HepG2 (cell line): ENCODE results near the gene ACOT13. TPM values are rescaled to one million over a fixed set of nuclear protein-coding genes. Genes with fewer than 3 reads are reported as not detected.

Source experiments
- ATF6 ChIP-seq: sonication (generic); formaldehyde crosslinking; conservative IDR thresholded peaks from 2 replicates; pipeline ENCODE4 v1.4.0; 2020; ENCODE audit warnings: missing genetic modification reagents
- BRD4 ChIP-seq: sonication (generic); formaldehyde crosslinking; IDR thresholded peaks from 2 replicates; pipeline ENCODE4 v1.4.0; 2020; ENCODE audit warnings: missing genetic modification reagents
- HNRNPK ChIP-seq: fragments of 200-400 bp; formaldehyde crosslinking; IDR thresholded peaks from 2 replicates; pipeline ENCODE4 v1.6.1; 2018; ENCODE audit warnings: low read length, low read depth, moderate library complexity, mild to moderate bottlenecking; ENCODE audit not compliant: poor library complexity, severe bottlenecking
- IRF2 ChIP-seq: IDR thresholded peaks from 2 replicates; pipeline ENCODE4 v1.6.1; 2018; ENCODE audit warnings: missing genetic modification reagents, missing compliant biosample characterization
- MAFG ChIP-seq: sonication (generic); formaldehyde crosslinking; IDR thresholded peaks from 2 replicates; pipeline ENCODE4 v1.5.1; 2020; ENCODE audit warnings: mild to moderate bottlenecking, missing genetic modification reagents
- NFE2 ChIP-seq: sonication (generic); formaldehyde crosslinking; IDR thresholded peaks from 2 replicates; pipeline ENCODE4 v1.4.0; 2020; ENCODE audit warnings: missing genetic modification reagents
- NFRKB ChIP-seq: fragments of 450-650 bp; IDR thresholded peaks from 2 replicates; pipeline ENCODE4 v1.6.1; 2017
- NR2C2 ChIP-seq: sonication (generic); formaldehyde crosslinking; IDR thresholded peaks from 2 replicates; pipeline ENCODE4 v1.4.0; 2020; ENCODE audit warnings: missing genetic modification reagents, mild to moderate bottlenecking, moderate library complexity, borderline replicate concordance
- PRPF4 ChIP-seq: fragments of 200-400 bp; formaldehyde crosslinking; IDR thresholded peaks from 2 replicates; pipeline ENCODE4 v1.6.1; 2016; ENCODE audit warnings: low read length, low read depth; ENCODE audit not compliant: poor library complexity, severe bottlenecking
- RNF2 ChIP-seq: fragments of 450-650 bp; conservative IDR thresholded peaks from 2 replicates; pipeline ENCODE4 v1.6.1; 2016; ENCODE audit warnings: low read depth
- TEAD3 ChIP-seq: optimal IDR thresholded peaks from 2 replicates; pipeline ENCODE3; 2016; ENCODE audit warnings: borderline replicate concordance
- TRIM24 ChIP-seq: sonication (generic); formaldehyde crosslinking; IDR thresholded peaks from 2 replicates; pipeline ENCODE4 v1.8.0; 2022; ENCODE audit warnings: mild to moderate bottlenecking, missing genetic modification reagents
- ZBTB42 ChIP-seq: sonication (generic); formaldehyde crosslinking; IDR thresholded peaks from 2 replicates; pipeline ENCODE4 v1.5.0; 2020; ENCODE audit warnings: mild to moderate bottlenecking, missing genetic modification reagents
- ZFX ChIP-seq: sonication (generic); formaldehyde crosslinking; IDR thresholded peaks from 2 replicates; pipeline ENCODE4 v1.4.0; 2020; ENCODE audit warnings: mild to moderate bottlenecking, low read depth, missing genetic modification reagents, moderate library complexity
- ZNF124 ChIP-seq: sonication (generic); formaldehyde crosslinking; IDR thresholded peaks from 2 replicates; pipeline ENCODE4 v1.4.0; 2020; ENCODE audit warnings: missing genetic modification reagents
- ZNF280D ChIP-seq: sonication (generic); formaldehyde crosslinking; IDR thresholded peaks from 2 replicates; pipeline ENCODE4 v1.5.1; 2020; ENCODE audit warnings: mild to moderate bottlenecking, missing genetic modification reagents
- ZNF33A ChIP-seq: sonication (generic); formaldehyde crosslinking; IDR thresholded peaks from 2 replicates; pipeline ENCODE4 v1.5.1; 2020; ENCODE audit warnings: missing genetic modification reagents, mild to moderate bottlenecking, moderate library complexity, borderline replicate concordance
- ZNF564 ChIP-seq: sonication (generic); formaldehyde crosslinking; IDR thresholded peaks from 2 replicates; pipeline ENCODE4 v1.8.1; 2023; ENCODE audit warnings: mild to moderate bottlenecking, missing genetic modification reagents
- ZNF577 ChIP-seq: sonication (generic); formaldehyde crosslinking; IDR thresholded peaks from 2 replicates; pipeline ENCODE4 v1.4.0; 2020; ENCODE audit warnings: mild to moderate bottlenecking, low read depth, missing genetic modification reagents, borderline replicate concordance
- ZNF816 ChIP-seq: sonication (generic); formaldehyde crosslinking; IDR thresholded peaks from 2 replicates; pipeline ENCODE4 v1.8.0; 2022; ENCODE audit warnings: missing genetic modification reagents, mild to moderate bottlenecking, borderline replicate concordance
- ZSCAN29 ChIP-seq: sonication (generic); formaldehyde crosslinking; conservative IDR thresholded peaks from 2 replicates; pipeline ENCODE4 v1.4.0; 2020; ENCODE audit warnings: mild to moderate bottlenecking, missing genetic modification reagents
- polyA plus RNA-seq, 8 experiments: library from polyadenylated mRNA; depleted of rRNA in 3 of 8; stranded (reverse) in 7 of 8; unstranded in 1 of 8; fragments of >200 nt; fragmentation: Illumina TruSeq in 4 of 8; extraction: Trizol in 4 of 8; gene quantifications; 2 replicates each; pipeline versions ENCODE4 v1.2.1 to v1.2.3, GENCODE V29; 2011 to 2016; ENCODE audit warnings: low read depth in 4 of 8, missing spikeins in 1 of 8, mixed read lengths in 1 of 8; ENCODE audit not compliant: insufficient read depth in 1 of 8
- total RNA-seq, 5 experiments: library from RNA; depleted of rRNA; stranded (reverse); fragments of >200 nt; fragmentation: Illumina TruSeq; extraction: Trizol; gene quantifications; 2 replicates each; pipeline ENCODE4 v1.2.3, GENCODE V29; 2016; ENCODE audit warnings: low read depth in 1 of 5
- TF ChIP-seq, protein P1 (sequence below): sonication (generic); formaldehyde crosslinking; IDR thresholded peaks from 2 replicates; pipeline ENCODE4 v1.5.0; 2020; ENCODE audit warnings: mild to moderate bottlenecking, missing genetic modification reagents

Gene ACOT13
- total and polyA plus RNA-seq, 2 of the 13 experiments (the other 11 are each of a cell fraction or from before 2014, with no cell fraction given): 31.5 to 45.1 TPM

DNA sequence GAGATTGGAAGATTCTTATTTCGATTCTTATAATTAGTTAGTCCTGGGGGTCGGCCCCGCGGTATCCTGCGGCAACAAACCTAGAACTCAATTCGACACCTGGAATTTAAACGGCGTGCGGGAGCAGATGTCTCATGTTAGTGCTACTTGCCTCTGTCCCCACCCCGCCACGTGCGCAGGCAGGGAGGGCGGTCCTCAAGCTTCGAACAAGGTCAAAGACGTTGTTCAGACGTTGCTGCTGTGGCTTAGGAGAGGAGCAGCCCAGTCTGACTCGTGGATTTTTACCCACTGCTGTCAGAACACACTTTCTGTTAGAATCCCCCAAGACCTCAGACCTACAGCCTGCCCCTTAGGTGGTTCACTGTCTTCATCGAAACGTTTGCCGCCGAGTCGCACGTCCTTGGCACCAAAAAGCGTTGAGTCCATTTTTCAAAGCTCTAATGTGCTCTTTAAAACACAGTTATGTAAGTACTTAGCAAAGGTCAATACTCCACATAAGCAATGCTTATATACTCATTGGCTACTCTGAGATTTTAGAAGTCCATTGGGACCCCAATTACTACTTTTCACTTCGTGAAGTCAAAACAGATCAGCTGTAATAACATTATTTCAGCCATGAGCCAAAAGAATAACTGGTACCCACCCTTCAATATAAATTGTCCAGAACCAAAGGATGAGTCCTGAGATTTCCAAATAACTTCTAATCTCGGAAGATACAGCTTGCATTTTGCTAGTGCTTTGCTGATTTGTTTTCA, 54.8 kb downstream of the ACOT13 start (continued):
- TF ChIP-seq ZNF280D (CRISPR knock-in tag): 0 out of 2 replicates have a peak, but pooled peaks have one; percentile 21
- TF ChIP-seq, protein P1, sequence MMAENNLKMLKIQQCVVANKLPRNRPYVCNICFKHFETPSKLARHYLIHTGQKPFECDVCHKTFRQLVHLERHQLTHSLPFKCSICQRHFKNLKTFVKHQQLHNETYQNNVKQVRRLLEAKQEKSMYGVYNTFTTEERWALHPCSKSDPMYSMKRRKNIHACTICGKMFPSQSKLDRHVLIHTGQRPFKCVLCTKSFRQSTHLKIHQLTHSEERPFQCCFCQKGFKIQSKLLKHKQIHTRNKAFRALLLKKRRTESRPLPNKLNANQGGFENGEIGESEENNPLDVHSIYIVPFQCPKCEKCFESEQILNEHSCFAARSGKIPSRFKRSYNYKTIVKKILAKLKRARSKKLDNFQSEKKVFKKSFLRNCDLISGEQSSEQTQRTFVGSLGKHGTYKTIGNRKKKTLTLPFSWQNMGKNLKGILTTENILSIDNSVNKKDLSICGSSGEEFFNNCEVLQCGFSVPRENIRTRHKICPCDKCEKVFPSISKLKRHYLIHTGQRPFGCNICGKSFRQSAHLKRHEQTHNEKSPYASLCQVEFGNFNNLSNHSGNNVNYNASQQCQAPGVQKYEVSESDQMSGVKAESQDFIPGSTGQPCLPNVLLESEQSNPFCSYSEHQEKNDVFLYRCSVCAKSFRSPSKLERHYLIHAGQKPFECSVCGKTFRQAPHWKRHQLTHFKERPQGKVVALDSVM (CRISPR knock-in tag): peak; percentile 43; the same call in 1 of the 2 replicates
- no peak for TF ChIP-seq ZNF577
- TF ChIP-seq ATF6 (CRISPR knock-in tag): 0 out of 2 replicates have a peak, but pooled peaks have one; percentile 34
- peak; percentile 92 for TF ChIP-seq ZNF124 (CRISPR knock-in tag)
- TF ChIP-seq HNRNPK: no peak
- no peak for TF ChIP-seq NFE2 (CRISPR knock-in tag)
- peak; percentile 72 for TF ChIP-seq NR2C2 (CRISPR knock-in tag)
- peak; percentile 64; the same call in 1 of the 2 replicates for TF ChIP-seq IRF2 (CRISPR knock-in tag)
- no peak for TF ChIP-seq NFRKB
- 0 out of 2 replicates have a peak, but pooled peaks have one; percentile 58 for TF ChIP-seq ZSCAN29 (CRISPR knock-in tag)
- TF ChIP-seq RNF2: peak; percentile 98
- no peak; the same call in 1 of the 2 replicates for TF ChIP-seq ZNF564
- TF ChIP-seq ZNF816 (CRISPR knock-in tag): no peak; the same call in 1 of the 2 replicates
- peak; percentile 51 for TF ChIP-seq ZFX (CRISPR knock-in tag)
- TF ChIP-seq TEAD3 (CRISPR knock-in tag): peak; percentile 44
- no peak for TF ChIP-seq PRPF4
- no peak for TF ChIP-seq TRIM24 (CRISPR knock-in tag)
- no peak for TF ChIP-seq MAFG (CRISPR knock-in tag)
- no peak for TF ChIP-seq ZNF33A (CRISPR knock-in tag)
- peak; percentile 75; the same call in 1 of the 2 replicates for TF ChIP-seq ZBTB42 (CRISPR knock-in tag)
- peak; percentile 88 for TF ChIP-seq BRD4 (CRISPR knock-in tag)
